Measurements from ENCODE around the gene LCN12.

GRCh38 chr9:136996361-136997292 is 44.6 kb downstream of the LCN12 start, which contains the start of gene CLIC3:
- TF ChIP-seq CTCF (IDR thresholded peaks at IDR 0.05) (no peak), POLR2AphosphoS5 (IDR thresholded peaks at IDR 0.05) (no peak), POLR2A (IDR thresholded peaks at IDR 0.05; ENCODE audit: low read depth) (no peak), EP300 (IDR thresholded peaks at IDR 0.05) (no peak)
